Measurements from ENCODE around the gene C4orf54.

Gene C4orf54

GRCh38 chr4:99617374-99617773 lies 40.3 kb downstream of the C4orf54 start:
- Mint-ChIP-seq H3K27me3 (peaks cover 7% of the 10 kb centered on the region), H3K36me3 (no peaks in the 10 kb centered on the region), H3K27ac (no peak overlapping the region), H3K9me3 (ENCODE audit: low read depth) (no peaks in the 10 kb centered on the region), H3K4me1 (ENCODE audit: low read depth) (no peaks in the 10 kb centered on the region), H3K4me3 (no peak overlapping the region)

GRCh38 chr4:99615170-99615820 lies 42.3 kb downstream of the C4orf54 start:
- Mint-ChIP-seq H3K36me3 (no peaks in the 10 kb centered on the region), H3K9me3 (ENCODE audit: low read depth) (no peaks in the 10 kb centered on the region), H3K27ac (no peak overlapping the region)

GRCh38 chr4:99614491-99614890 lies 43.1 kb downstream of the C4orf54 start:
- Mint-ChIP-seq H3K9me3 (ENCODE audit: low read depth) (no peaks in the 10 kb centered on the region), H3K4me3 (no peak overlapping the region), H3K27me3 (peaks cover 17% of the 10 kb centered on the region), H3K36me3 (no peaks in the 10 kb centered on the region), H3K27ac (no peak overlapping the region), H3K4me1 (ENCODE audit: low read depth) (no peaks in the 10 kb centered on the region)

More at GRCh38 chr4:99615170-99615820, 42.3 kb downstream of the C4orf54 start:
- H3K4me1 Mint-ChIP-seq (ENCODE audit: low read depth) = no peaks in the 10 kb centered on the region
- peaks cover 13% of the 10 kb centered on the region for H3K27me3 Mint-ChIP-seq
- H3K4me3 Mint-ChIP-seq = no peak overlapping the region

- Mint-ChIP-seq H3K4me1 (ENCODE audit: low read depth) (no peaks in the 10 kb centered on the region), H3K27me3 (peaks cover 18% of the 10 kb centered on the region), H3K27ac (no peak overlapping the region), H3K9me3 (ENCODE audit: low read depth) (no peaks in the 10 kb centered on the region), H3K4me3 (no peak overlapping the region), H3K36me3 (no peaks in the 10 kb centered on the region)
Measured at GRCh38 chr4:99612704-99613103, 44.9 kb downstream of the C4orf54 start.

- Mint-ChIP-seq H3K4me3 (no peak overlapping the region), H3K4me1 (ENCODE audit: low read depth) (no peaks in the 10 kb centered on the region), H3K36me3 (peaks cover 2% of the 10 kb centered on the region), H3K27ac (no peak overlapping the region), H3K27me3 (peaks cover 22% of the 10 kb centered on the region), H3K9me3 (ENCODE audit: low read depth) (no peaks in the 10 kb centered on the region)
Measured at GRCh38 chr4:99612281-99612680, 45.3 kb downstream of the C4orf54 start.

GRCh38 chr4:99610605-99611175 lies 46.9 kb downstream of the C4orf54 start:
- H3K27ac Mint-ChIP-seq = no peak overlapping the region
- peaks cover 2% of the 10 kb centered on the region for H3K36me3 Mint-ChIP-seq
- H3K9me3 Mint-ChIP-seq (ENCODE audit: low read depth) = no peaks in the 10 kb centered on the region
- peaks cover 22% of the 10 kb centered on the region for H3K27me3 Mint-ChIP-seq
- H3K4me1 Mint-ChIP-seq (ENCODE audit: low read depth) = no peaks in the 10 kb centered on the region
- H3K4me3 Mint-ChIP-seq = no peak overlapping the region

GRCh38 chr4:99608417-99608816 lies 49.2 kb downstream of the C4orf54 start:
- H3K36me3 Mint-ChIP-seq = peaks cover 2% of the 10 kb centered on the region
- H3K4me1 Mint-ChIP-seq (ENCODE audit: low read depth) = no peaks in the 10 kb centered on the region
- no peak overlapping the region for H3K4me3 Mint-ChIP-seq
- H3K27me3 Mint-ChIP-seq = peaks cover 26% of the 10 kb centered on the region
- no peak overlapping the region for H3K27ac Mint-ChIP-seq
- no peaks in the 10 kb centered on the region for H3K9me3 Mint-ChIP-seq (ENCODE audit: low read depth)
